Measurements from ENCODE around the gene STK32B.

STK32B gene

GRCh38 chr4:5124876-5125275 lies 73.6 kb downstream of the STK32B start:
- DNase-seq (ENCODE audit: low read depth, low spot score), result no peak

DNA sequence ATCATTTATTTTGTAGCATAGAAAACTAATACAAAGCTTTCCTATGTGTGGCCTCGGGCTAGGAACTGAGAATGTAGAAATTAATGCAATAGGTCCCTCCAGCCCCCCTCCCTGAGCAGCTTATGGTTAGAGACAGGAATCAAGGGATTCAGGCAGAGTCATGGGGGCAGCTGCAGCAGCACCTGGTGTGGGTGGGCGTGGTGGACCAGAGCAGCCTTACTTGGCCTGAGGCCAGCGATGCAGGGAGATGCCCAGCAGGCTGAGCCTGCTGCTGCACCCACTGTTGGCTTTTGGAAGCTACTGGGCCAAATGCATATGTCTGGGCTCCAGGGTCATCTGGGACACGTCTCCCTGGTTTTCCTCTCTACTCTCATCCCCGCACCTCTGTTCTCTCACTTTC lies 74.0 kb downstream of the STK32B start:
- DNase-seq (ENCODE audit: low read depth, low spot score), result no peak

GRCh38 chr4:5126231-5126630 lies 75.0 kb downstream of the STK32B start:
- DNase-seq (ENCODE audit: low read depth, low spot score), result no peak

GRCh38 chr4:5126857-5127256 lies 75.6 kb downstream of the STK32B start:
- no peak for DNase-seq (ENCODE audit: low read depth, low spot score)

DNA sequence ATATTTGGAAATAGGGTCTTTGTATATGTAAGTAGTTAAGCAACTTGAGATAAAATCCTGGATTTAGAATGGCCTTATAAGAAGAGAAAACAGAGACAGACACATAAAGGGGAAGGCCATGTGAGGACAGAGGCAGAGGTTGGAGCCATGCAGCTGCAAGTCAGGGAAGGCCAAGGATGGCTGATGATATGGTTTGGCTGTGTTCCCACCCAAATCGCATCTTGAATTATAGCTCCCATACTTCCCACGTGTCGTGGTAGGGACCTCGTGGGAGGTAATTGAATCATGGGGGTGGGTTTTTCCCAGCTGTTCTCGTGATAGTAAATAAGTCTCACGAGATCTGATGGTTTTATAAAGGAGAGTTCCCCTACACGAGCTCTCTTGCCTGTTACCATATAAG lies 76.3 kb downstream of the STK32B start:
- no peak for DNase-seq (ENCODE audit: low read depth, low spot score)

- no peak for DNase-seq (ENCODE audit: low read depth, low spot score)
Measured at GRCh38 chr4:5128569-5128968, 77.3 kb downstream of the STK32B start.

DNA sequence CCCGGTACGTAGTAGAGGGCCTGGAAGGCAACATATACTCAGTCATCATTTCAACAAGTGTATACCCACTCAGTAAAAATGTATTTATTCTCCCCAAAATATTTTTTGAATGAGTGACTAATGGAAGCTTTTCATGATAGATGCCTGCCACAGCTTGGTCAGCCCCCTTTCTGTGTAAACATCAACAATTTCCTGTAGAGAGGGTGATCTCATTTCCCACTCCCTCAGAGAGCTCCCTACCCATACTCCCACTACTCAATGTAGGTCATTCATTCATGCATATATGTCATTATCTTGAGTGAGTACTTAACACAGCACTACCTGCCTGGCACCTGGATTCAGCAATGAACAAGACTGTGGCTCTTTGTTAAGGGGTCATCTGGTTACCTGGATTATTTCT lies 81.9 kb downstream of the STK32B start:
- DNase-seq (ENCODE audit: low read depth, low spot score), result no peak

- DNase-seq (ENCODE audit: low read depth, low spot score), result no peak
Measured at GRCh38 chr4:5133933-5134594, 82.8 kb downstream of the STK32B start.

DNA sequence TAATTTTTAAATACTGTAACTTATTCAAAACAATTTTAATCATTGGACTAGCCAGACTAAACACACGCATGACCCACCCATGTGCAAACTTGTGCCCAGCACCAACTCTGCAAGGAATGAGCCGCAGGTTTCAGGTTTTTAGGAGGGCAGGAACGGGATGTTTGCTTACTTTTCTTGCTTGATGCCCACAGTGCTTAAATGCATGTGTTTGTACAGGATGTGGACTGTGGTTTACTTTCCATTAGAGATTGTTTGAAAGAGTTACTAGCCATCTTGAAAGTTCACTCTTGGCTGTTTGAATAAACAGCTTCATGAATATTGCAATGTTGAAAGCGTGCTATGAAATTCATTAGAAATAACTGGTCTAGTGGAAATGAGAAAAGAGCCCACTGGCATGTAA lies 83.3 kb downstream of the STK32B start:
- no peak for DNase-seq (ENCODE audit: low read depth, low spot score)

DNA sequence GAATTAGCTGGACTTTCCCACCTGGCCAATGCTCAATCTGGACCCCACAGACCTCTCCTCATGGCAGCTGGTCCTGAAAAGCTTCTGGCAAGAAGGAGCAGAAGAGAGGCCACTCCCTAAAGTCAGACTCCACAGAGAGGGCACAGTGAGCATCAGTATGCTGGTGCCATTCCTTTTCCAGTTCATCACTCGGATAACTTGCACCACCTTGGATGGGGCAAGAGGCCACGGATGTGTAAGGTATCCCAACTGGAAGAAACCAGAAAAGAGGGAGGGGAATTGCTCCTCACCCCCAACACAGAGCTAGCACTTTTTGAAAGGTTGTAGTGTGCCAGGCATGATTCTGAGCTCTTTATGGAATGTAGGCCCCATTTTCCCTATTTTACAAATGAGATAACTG lies 85.9 kb downstream of the STK32B start:
- DNase-seq (ENCODE audit: low read depth, low spot score), result no peak

DNA sequence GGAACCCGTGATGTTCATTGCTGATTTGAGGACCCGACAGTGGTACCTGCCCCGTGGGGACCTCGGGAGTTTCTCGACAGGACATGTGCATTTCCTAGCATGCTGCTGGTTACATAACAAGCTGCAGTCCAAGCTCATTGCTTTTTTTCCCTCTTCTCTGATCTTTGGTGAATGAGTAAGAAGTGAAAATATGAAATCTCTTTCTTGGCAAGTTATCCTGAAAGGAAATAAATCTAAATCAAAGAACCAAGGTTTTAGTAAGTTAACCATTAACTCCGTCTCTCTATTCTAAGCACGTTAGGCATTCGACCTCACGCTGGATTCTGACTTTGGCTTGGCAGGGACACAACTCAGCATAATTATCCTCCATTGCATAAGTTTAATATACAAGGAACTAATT lies 86.6 kb downstream of the STK32B start:
- DNase-seq (ENCODE audit: low read depth, low spot score), result no peak

- DNase-seq (ENCODE audit: low read depth, low spot score), result no peak
Measured at GRCh38 chr4:5138389-5138788, 87.1 kb downstream of the STK32B start.

- no peak for DNase-seq (ENCODE audit: low read depth, low spot score)
Measured at GRCh38 chr4:5139141-5139540, 87.9 kb downstream of the STK32B start.

GRCh38 chr4:5141802-5142201 lies 90.5 kb downstream of the STK32B start:
- DNase-seq (ENCODE audit: low read depth, low spot score), result no peak

DNA sequence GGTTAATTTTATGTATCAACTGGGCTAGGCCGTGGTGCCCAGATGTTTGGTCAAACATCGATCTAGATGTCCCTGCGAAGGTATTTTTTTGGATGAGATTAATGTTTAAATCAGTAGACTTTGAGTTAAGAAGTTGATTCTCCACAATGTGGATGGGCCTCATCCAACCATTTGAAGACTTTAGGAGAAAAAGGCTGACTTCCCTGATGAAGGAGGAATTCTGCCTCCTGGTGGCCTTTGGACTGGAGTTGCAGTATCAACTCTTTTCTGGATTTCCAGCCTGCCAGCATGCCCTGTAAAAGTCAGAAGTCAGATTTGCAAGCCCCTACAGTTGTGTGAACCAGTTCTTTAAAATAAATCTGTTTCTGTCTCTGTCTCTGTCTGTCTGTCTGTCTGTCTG lies 91.4 kb downstream of the STK32B start:
- no peak for DNase-seq (ENCODE audit: low read depth, low spot score)

DNA sequence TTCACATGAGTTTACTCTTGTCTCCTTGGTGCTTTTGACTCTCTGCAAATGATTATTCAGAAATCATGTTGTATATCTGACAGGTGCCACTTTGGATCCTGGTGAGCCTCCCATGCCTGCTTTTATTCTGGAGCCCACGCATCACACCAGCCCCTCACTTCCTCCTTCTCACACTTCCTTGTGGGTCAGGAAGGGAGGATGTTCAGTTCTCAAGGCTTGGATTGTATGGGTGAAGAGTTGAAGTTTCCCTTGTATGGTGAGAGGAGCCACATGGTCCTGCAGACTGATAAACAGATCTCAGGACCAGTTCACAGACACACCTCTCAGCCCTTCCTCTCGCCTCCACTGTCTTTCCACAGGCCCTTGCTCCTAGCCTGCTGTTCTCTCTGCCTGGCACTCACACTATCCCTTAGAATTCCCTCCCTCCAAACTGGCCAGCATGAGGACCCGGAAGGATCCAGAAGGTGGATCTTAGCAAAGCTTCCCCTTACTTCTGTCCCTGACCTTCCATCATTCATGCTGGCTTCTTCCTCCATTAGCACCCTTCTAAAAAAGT lies 92.1 kb downstream of the STK32B start:
- no peak for DNase-seq (ENCODE audit: low read depth, low spot score)

- DNase-seq (ENCODE audit: low read depth, low spot score), result no peak
Measured at GRCh38 chr4:5143940-5144339, 92.7 kb downstream of the STK32B start.

- no peak for DNase-seq (ENCODE audit: low read depth, low spot score)
Measured at GRCh38 chr4:5144384-5144783, 93.1 kb downstream of the STK32B start.

- DNase-seq (ENCODE audit: low read depth, low spot score), result no peak
Measured at GRCh38 chr4:5146248-5146647, 95.0 kb downstream of the STK32B start.

DNA sequence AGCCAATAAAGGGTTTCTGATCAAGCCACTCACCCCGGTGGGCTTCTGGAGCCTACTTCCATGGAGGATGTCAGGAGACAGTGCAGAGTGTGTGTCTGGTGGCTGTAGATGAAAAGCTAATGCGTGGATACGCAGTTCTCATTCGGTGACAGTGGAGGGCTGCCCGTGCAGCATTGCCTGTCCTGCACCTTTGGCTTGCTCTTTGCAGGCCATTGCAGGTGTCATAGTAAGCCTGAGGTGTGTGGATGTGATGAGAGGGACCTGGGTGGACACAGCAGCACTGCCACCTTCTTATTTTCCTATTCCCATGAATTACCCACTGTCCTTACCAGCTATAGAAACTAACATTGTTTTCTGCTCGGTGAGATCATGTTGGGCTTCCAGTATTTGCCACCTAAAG lies 101.2 kb downstream of the STK32B start:
- no peak for DNase-seq (ENCODE audit: low read depth, low spot score)

DNA sequence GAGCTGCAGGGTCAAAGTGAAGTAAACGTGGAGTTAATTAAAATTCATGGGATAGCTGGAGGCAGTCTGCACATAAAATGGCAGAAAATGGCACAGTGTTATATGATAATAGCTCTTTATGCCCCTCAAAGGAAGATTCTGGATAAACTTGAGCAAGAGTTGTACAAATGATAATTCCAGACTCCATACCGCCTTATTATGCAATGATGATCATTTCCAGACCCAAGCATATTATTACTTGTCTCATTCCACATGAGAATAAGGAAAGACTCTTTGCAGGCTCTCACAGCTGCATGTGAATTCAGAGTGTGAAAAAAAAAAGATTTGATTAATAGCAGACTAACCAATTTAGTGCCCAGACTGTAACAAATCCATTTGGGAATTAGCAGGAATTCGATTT lies 105.4 kb downstream of the STK32B start:
- no peak for DNase-seq (ENCODE audit: low read depth, low spot score)

- no peak for DNase-seq (ENCODE audit: low read depth, low spot score)
Measured at GRCh38 chr4:5157791-5158770, 106.8 kb downstream of the STK32B start.

DNA sequence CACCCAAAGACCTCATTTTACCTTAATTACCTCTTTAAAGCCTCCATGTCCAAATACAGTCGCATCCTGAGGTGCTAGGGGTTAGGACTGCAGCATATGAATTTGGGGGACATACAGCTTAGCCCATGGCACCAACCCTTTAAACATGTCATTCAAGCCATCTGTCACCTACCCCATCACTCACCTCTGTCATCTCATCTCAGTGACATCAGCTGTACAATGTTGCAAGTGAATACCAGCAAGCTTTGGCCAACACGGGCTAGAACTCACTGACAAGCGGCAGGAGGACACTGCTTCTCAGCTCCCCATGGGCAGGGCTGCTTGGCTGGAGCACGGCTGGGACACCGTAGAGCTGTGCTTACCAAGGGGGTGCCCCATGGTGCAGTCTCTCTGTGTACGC lies 107.5 kb downstream of the STK32B start:
- no peak for DNase-seq (ENCODE audit: low read depth, low spot score)
